Upper lobe of left lung (tissue), 4 donors: ENCODE results near the gene JMY.

Experiments
- POLR2A ChIP-seq, 4 donors: fragments of 450-650 bp; IDR thresholded peaks; one replicate each; pipeline ENCODE4 v1.5.1; 2016 to 2017; ENCODE audit warnings: antibody characterized with exemption in 4 of 4, mild to moderate bottlenecking in 2 of 4
- POLR2AphosphoS5 ChIP-seq, 2 donors: sonication (generic); formaldehyde crosslinking; IDR thresholded peaks; one replicate each; pipeline ENCODE4 v1.5.1; 2017; ENCODE audit warnings: antibody characterized with exemption in 2 of 2
- TF ChIP-seq, protein P1 (sequence below), 6 experiments: fragments of 450-650 bp in 4 of 6; fragments of 200-600 bp in 2 of 6; sonication (generic) in 2 of 6; IDR thresholded peaks; one replicate each; pipeline ENCODE4 v1.5.1; 2016 to 2019; ENCODE audit warnings: antibody characterized with exemption in 6 of 6

DNA sequence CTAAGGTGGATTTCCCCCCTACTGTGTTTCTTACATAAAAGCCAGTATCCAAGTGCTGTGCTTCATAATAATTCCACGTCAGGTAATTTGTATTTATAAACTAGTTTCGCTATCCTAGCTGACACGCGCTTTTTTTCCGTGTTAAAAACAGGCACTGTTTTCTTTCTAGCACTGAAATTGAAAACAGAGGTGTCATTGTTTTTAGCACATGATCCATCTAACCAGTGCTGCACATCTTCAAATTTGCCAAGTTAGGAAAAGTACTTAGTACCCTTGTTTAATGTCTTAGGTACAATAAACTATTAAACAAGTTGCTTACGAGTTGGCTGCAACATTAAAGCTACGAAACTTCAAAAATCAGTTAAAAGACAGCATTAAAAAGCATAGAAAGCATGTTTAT, 49.9 kb downstream of the JMY start:
- TF ChIP-seq, protein P1, sequence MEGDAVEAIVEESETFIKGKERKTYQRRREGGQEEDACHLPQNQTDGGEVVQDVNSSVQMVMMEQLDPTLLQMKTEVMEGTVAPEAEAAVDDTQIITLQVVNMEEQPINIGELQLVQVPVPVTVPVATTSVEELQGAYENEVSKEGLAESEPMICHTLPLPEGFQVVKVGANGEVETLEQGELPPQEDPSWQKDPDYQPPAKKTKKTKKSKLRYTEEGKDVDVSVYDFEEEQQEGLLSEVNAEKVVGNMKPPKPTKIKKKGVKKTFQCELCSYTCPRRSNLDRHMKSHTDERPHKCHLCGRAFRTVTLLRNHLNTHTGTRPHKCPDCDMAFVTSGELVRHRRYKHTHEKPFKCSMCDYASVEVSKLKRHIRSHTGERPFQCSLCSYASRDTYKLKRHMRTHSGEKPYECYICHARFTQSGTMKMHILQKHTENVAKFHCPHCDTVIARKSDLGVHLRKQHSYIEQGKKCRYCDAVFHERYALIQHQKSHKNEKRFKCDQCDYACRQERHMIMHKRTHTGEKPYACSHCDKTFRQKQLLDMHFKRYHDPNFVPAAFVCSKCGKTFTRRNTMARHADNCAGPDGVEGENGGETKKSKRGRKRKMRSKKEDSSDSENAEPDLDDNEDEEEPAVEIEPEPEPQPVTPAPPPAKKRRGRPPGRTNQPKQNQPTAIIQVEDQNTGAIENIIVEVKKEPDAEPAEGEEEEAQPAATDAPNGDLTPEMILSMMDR (IDR thresholded peaks at IDR 0.05), result no peak
- no peak for TF ChIP-seq POLR2A (IDR thresholded peaks at IDR 0.05)
- TF ChIP-seq POLR2AphosphoS5 (IDR thresholded peaks at IDR 0.05), result no peak
